HG02840 (cell line): Measurements from ENCODE around the gene NCCRP1.

ENCODE experiments used
- ATAC-seq: cut with Tn5 transposase; IDR thresholded peaks from one replicate; pipeline ENCODE4 v1.9.1; 2021; ENCODE audit warnings: mild to moderate bottlenecking, moderate library complexity, moderate number of reproducible peaks; ENCODE audit not compliant: unreplicated experiment, low FRiP score

NCCRP1 gene

GRCh38 chr19:39178296-39179006 lies 18.3 kb upstream of the NCCRP1 start:
- no peak for ATAC-seq

GRCh38 chr19:39179754-39180153 lies 17.0 kb upstream of the NCCRP1 start:
- ATAC-seq = no peak

GRCh38 chr19:39180749-39181148 lies 16.0 kb upstream of the NCCRP1 start:
- ATAC-seq = no peak

- ATAC-seq = no peak
These were observed 15.1 kb upstream of the NCCRP1 start for GRCh38 chr19:39181500-39182173.

- ATAC-seq = no peak
These were observed 14.6 kb upstream of the NCCRP1 start for GRCh38 chr19:39182174-39182505.

- no peak for ATAC-seq
These were observed 13.7 kb upstream of the NCCRP1 start for GRCh38 chr19:39183104-39183503.

- no peak for ATAC-seq
These were observed 10.4 kb upstream of the NCCRP1 start for GRCh38 chr19:39186391-39186790.

- ATAC-seq = no peak
These were observed 9.2 kb upstream of the NCCRP1 start for GRCh38 chr19:39187552-39187943.

- no peak for ATAC-seq
These were observed 7.8 kb upstream of the NCCRP1 start for GRCh38 chr19:39188960-39189359.

GRCh38 chr19:39190768-39191167 lies 6.0 kb upstream of the NCCRP1 start:
- no peak for ATAC-seq

- ATAC-seq = no peak
These were observed 3.9 kb upstream of the NCCRP1 start for GRCh38 chr19:39192846-39193245.

- no peak for ATAC-seq
These were observed 3.0 kb upstream of the NCCRP1 start for GRCh38 chr19:39193803-39194202.

GRCh38 chr19:39194832-39195542 lies 1.8 kb upstream of the NCCRP1 start:
- ATAC-seq = no peak

- ATAC-seq = no peak
These were observed 1.0 kb upstream of the NCCRP1 start for GRCh38 chr19:39195755-39196154.

GRCh38 chr19:39196320-39196719 lies 444 bp upstream of the NCCRP1 start:
- no peak for ATAC-seq

- no peak for ATAC-seq
These were observed 1.0 kb downstream of the NCCRP1 start for GRCh38 chr19:39197808-39198207.

- no peak for ATAC-seq
These were observed 2.3 kb downstream of the NCCRP1 start for GRCh38 chr19:39199025-39199424.

GRCh38 chr19:39200066-39200802 lies 3.5 kb downstream of the NCCRP1 start:
- no peak for ATAC-seq

- ATAC-seq = no peak
These were observed 4.0 kb downstream of the NCCRP1 start for GRCh38 chr19:39200803-39201115.

GRCh38 chr19:39202998-39203355 lies 6.2 kb downstream of the NCCRP1 start:
- ATAC-seq = no peak
